ENCODE data around the gene SLC19A1. TPM values are rescaled to one million over a fixed set of nuclear protein-coding genes. Genes with fewer than 3 reads are reported as not detected.

SLC19A1 gene
- polyA plus RNA-seq, 3 donors = 42.2 to 51.1 (median 50.2) TPM

GRCh38 chr21:45521241-45521640, 21.0 kb downstream of the SLC19A1 start:
- no peak for DNase-seq

DNA sequence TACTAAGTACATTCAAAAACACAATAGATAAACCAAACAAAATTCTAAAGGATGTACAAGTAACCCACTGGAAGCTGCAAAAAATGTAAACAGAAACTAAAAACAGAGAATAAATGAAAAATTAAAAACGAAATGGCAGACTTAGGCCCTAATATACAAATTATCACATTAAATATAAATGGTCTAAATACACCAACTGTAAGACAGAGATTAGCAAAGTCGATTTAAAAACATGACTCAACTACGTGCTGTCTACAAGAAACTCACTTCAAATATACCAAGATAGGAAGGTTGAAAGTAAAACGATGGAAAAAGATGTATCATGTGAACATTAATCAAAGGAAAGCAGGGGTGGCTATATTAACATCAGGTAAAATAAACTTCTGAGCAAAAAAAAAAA, 23.1 kb downstream of the SLC19A1 start:
- no peak for DNase-seq

DNA sequence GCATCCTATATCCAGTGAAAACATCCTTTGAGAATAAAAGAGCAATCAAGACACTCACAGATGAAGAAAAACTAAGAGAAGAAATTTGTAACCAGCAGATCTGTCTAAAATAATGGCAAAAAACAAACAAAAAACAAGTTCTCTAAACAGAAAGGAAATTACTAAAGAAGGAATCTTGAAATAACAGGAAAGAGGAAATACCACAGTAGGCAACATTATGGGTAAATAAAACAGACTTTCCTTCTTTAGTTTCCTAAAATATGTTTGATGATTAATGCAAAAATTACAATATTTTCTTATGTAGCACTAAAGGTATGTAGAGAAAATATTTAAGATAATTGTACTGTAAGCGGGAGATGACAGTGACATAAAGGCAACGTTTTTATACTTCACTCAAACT, 23.5 kb downstream of the SLC19A1 start:
- DNase-seq = no peak

GRCh38 chr21:45517249-45518065, 24.8 kb downstream of the SLC19A1 start:
- no peak for DNase-seq

DNA sequence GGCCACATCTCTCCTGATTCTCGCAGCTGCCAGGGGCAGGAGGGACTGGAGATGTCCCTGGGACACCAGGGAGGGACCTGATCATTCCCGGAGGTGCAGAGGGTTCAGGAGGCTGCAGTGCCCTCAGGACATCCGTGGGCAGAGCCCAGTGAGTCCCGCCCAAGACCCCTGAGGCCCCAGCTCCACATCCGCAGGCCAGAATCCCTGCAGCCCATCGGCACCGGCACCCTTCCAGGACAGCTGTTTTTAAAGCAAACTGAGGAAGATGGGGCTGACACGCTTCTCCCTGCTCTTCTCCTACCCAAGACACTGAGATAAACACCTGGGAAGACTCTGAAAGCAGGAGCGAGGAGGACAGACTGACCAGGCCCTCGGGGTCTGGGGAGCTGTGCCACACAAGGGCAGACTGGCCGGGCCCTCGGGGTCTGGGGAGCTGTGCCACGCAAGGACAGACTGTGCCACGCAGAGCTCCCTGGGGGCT, 25.5 kb downstream of the SLC19A1 start:
- DNase-seq = no peak

DNA sequence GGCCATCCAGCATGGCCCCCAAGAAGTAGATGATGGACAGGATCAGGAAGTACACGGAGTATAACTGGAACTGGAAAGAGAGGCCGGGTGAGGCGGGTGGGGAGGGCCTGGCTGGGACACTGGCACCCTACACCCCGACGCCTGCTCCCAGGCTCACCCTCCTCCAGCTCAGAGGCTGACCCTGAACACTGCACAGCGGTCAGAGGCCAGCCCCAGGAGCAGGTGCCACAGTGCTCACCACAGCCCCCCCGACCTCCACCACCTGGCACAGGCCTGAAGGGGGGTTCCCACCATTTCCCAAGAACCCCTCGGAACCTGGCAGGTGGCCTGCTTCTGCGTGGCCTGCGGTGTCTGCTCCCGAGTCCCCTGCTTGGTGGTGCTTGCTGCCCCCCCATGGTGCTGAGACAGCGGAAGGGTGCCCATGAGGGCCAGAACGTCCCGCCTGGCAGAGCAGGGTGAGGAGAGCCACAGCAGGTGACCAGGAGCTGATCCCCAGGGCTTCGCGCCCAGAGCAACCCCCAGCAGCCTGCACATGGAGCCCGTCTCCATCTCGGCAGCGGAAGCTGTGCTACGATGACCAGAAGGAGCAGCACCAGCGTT, 26.1 kb downstream of the SLC19A1 start:
- no peak for DNase-seq

GRCh38 chr21:45515241-45516061, 26.8 kb downstream of the SLC19A1 start:
- no peak for DNase-seq

GRCh38 chr21:45514311-45515021, 27.8 kb downstream of the SLC19A1 start:
- DNase-seq = no peak

GRCh38 chr21:45513741-45514310, 28.4 kb downstream of the SLC19A1 start:
- no peak for DNase-seq

GRCh38 chr21:45513003-45513717, 29.1 kb downstream of the SLC19A1 start:
- no peak for DNase-seq

- DNase-seq = no peak
Observed at GRCh38 chr21:45512626-45513002, 29.6 kb downstream of the SLC19A1 start.

- DNase-seq = no peak
Observed at GRCh38 chr21:45511661-45512431, 30.4 kb downstream of the SLC19A1 start.

GRCh38 chr21:45511007-45511406, 31.2 kb downstream of the SLC19A1 start:
- no peak for DNase-seq

DNA sequence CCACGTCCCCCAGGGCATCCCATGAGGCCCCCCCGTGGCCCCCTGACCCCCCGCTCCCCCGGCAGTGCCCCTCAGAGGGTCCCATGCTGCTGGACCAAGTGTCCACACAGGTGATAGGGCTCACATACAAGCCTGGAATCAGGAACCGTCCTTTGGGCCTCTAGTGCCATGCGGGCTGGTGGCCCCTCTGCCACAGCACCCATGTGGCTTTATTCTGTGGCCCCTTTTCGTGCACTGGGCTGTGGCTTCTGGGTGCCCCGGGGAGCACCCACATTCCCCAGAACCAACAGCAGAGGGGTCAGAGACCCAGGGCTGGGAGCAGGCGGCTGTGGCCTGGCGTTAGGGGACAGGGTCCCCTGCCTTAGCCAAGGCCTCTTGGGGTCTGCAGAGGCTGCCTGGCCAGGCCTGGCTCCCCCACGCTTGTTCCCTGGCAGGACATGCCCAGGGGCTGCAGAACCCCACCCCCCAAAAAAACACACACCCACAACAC, 31.7 kb downstream of the SLC19A1 start:
- no peak for DNase-seq

DNA sequence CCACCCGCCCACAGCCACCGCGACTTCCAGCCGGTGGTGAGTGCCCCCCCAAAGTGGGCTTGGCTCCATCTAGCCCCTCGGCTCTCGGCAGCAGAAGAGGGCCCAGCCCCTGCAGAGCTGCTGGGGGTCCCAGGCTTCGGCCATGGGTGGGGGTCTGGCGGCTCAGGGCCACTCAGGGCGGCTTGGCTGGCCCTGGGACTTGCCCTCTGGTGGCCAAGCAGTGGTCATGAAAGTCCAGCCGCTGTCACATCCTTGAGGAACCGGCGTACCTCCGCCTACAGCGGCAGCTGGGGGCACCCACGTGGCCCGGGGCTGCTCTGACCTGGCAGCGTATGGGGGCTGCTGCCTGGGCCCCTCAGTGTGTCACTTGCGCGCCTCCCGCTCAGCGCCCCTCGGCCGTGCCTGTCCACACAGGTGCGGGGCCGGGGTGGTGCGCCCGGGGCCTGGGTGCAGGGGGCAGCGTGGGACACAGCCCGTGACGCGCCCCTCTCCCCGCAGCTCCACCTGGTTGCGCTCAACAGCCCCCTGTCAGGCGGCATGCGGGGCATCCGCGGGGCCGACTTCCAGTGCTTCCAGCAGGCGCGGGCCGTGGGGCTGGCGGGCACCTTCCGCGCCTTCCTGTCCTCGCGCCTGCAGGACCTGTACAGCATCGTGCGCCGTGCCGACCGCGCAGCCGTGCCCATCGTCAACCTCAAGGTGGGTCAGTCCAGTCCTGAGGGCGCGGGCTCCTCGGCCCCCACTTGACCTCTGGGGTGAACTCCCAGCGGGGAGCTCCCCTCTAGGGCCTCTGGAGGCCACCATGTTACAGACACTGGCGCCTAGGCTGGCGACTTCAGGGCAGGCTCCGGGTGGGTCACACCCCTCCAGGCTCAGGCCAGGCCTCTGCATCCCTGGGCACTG, 32.4 kb downstream of the SLC19A1 start:
- DNase-seq = no peak

DNA sequence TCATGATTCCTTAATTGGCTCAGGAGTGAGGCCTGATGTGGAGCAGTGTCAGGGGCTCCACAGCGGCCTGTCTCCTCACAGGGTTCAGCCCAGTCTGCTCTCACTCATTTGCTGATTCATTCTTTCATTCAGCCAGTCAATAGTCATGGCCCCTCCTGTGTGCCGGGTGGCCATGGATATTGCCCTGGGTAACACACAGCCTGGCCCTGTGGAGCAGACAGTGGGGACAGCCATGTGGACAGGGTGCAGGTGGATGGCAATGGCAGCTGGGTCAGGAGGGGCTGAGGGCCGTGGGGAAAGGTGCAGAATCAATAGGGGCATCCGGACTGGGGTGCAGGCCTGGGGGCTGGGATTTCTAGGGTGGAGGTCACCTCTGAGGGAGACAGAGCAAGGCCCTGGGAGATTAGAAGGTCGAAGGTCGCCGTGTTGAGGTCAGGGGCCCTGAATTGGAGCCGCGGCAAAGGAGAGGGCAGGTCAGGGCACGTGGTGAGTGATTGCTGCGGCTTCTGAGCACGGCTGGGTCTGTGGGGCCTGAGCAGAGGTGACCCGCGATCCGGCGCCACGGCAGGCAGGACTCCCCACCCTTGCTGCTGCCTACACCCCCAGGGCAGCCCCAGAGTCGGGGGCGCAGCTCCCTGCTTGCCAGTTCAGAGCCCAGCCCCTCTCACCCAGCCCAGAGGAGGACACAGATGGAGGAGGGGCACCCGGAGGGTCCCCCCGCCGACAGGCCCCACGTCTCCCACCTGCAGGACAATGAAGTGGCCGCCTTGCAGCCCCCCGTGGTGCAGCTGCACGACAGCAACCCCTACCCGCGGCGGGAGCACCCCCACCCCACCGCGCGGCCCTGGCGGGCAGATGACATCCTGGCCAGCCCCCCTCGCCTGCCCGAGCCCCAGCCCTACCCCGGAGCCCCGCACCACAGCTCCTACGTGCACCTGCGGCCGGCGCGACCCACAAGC, 33.4 kb downstream of the SLC19A1 start:
- no peak for DNase-seq

GRCh38 chr21:45507888-45508508, 34.2 kb downstream of the SLC19A1 start:
- DNase-seq = no peak

Measured in renal pelvis (tissue), 4 donors.